Spinal cord (tissue), 10 donors: ENCODE data around the gene UBXN10. TPM values are rescaled to one million over a fixed set of nuclear protein-coding genes. Genes with fewer than 3 reads are reported as not detected.
A peak's percentile ranks its signal among the peaks of the same experiment; 100 is the strongest.

Source experiments
- DNase-seq, 6 donors: peaks; one replicate each; pipeline versions ENCODE4 v3.0.0 to v3.0.0-alpha.2; 2013 to 2015; ENCODE audit warnings: low spot score in 6 of 6, low read depth in 4 of 6
- H3K27ac ChIP-seq: one replicate; pipeline ENCODE4 v1.5.1; 2013; ENCODE audit warnings: low read depth, low read length, control low read depth
- H3K27me3 ChIP-seq: one replicate; pipeline ENCODE4 v1.6.1; 2013; ENCODE audit warnings: low read length; ENCODE audit not compliant: control insufficient read depth, insufficient read depth
- H3K36me3 ChIP-seq: one replicate; pipeline ENCODE4 v1.6.1; 2013; ENCODE audit warnings: low read length; ENCODE audit not compliant: control insufficient read depth, insufficient read depth
- H3K4me1 ChIP-seq: one replicate; pipeline ENCODE4 v1.6.1; 2013; ENCODE audit warnings: low read length; ENCODE audit not compliant: control insufficient read depth, insufficient read depth
- H3K4me3 ChIP-seq: one replicate; pipeline ENCODE4 v1.5.1; 2013; ENCODE audit warnings: low read depth, low read length, control low read depth
- H3K9me3 ChIP-seq: one replicate; pipeline ENCODE4 v1.6.1; 2013; ENCODE audit warnings: low read length; ENCODE audit not compliant: control insufficient read depth, insufficient read depth
- WGBS: methylation state at CpG from one replicate; pipeline ENCODE4 v1.1.5; 2013; ENCODE audit warnings: missing lambda C conversion rate; ENCODE audit not compliant: insufficient coverage; 5-methylcytosine and 5-hydroxymethylcytosine counted together
- polyA plus RNA-seq, 2 donors: library from polyadenylated mRNA; unstranded; fragments of 120-200 nt; gene quantifications; one replicate each; pipeline ENCODE4 v1.2.1, GENCODE V29; 2013; ENCODE audit not compliant: insufficient read length in 2 of 2
- total RNA-seq, 2 donors: library from RNA; depleted of rRNA in 1 of 2; stranded (reverse); fragments of 120-200 nt in 1 of 2; fragments of >200 nt in 1 of 2; gene quantifications; one replicate each; pipeline versions ENCODE4 v1.2.3 to v1.2.4, GENCODE V29; 2013 to 2014
- donor health status: healthy.

The UBXN10 gene
- total and polyA plus RNA-seq, 4 donors: 3.9 to 9.8 (median 5.2) TPM

DNA sequence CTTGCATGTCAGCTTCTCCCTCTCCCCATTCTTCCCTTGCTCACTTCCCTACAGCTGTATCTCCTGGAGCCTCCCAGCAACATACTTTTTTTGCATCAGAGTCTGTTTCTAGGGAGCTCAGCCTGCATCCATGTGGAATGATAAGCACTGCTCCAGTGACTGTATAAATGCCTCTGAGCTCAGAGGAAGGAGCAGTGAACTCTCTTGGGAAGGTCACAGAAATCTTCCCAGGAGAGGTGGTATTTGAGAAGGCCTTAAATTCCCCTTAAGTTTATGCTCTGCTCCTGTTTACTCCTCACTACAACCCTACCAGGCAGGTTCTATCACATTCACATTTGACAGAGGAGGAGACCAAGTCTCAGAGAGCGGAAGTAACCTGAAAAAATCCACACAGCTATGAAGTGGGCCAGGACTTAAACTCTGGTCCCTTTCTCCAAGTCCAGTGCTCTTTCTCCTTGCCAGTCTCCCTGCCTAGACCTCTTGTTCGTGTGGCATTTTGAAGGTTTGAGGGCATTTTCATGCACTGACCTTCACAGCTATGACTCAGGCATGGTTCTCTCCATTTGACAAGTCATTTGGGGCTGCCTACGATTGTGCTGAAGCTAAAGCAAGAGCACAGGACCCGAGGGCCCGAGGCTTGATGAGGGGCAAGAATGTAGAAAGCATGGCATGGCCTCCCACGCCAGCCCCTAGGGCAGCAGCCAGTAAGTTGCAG is 5.6 kb upstream of the UBXN10 start:
- H3K4me3 ChIP-seq: no peak overlapping the region
- no peak for DNase-seq
- H3K9me3 ChIP-seq: no peaks in the 10 kb centered on the region
- H3K4me1 ChIP-seq: peaks cover 4% of the 10 kb centered on the region
- H3K27me3 ChIP-seq: no peaks in the 10 kb centered on the region
- H3K27ac ChIP-seq: no peak overlapping the region
- H3K36me3 ChIP-seq: no peaks in the 10 kb centered on the region
- 88% methylated on average over 5 of the region's 6 CpGs for WGBS

DNA sequence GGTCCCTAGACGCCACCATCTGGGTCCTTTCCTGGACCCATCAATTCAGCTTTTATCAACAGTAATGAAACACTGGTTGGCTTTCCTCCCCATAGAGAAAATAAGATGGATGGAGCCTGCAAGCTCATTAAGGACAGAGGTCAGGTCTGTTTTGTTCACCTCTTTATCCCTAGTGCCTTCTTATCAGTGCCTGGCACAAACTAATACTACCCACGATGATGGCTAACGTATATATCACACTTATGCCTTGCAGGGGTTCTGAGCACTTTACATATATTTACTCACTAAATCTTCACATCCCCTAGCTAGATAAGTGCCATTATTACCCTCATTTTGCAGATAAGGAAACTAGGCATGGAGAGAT is 5.1 kb upstream of the UBXN10 start:
- no peak for DNase-seq
- Histone ChIP-seq H3K27ac (no peak overlapping the region), H3K4me1 (peaks cover 9% of the 10 kb centered on the region), H3K4me3 (no peak overlapping the region), H3K27me3 (peaks cover 3% of the 10 kb centered on the region), H3K36me3 (no peaks in the 10 kb centered on the region), H3K9me3 (no peaks in the 10 kb centered on the region)
- 50% methylated on average over 2 of the region's 3 CpGs for WGBS

DNA sequence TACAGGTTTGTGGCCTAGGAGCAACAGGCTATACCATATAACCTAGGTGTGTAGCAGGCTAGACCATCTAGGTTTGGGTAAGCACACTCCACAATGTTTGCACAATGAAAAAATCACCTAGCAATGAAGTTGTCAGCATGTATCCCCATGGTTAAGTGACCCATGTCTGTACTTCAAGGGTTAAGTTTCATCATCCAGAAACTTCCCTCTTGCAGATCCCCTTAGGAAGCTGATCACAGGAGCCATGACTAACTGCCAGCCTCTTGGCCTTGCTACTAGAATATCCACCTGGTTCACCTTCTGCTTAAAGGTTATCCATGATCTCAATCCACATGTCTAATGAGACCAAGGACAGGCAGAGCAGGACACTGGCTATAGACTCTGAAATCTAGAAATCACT is 3.5 kb upstream of the UBXN10 start:
- no peak overlapping the region for H3K4me3 ChIP-seq

DNA sequence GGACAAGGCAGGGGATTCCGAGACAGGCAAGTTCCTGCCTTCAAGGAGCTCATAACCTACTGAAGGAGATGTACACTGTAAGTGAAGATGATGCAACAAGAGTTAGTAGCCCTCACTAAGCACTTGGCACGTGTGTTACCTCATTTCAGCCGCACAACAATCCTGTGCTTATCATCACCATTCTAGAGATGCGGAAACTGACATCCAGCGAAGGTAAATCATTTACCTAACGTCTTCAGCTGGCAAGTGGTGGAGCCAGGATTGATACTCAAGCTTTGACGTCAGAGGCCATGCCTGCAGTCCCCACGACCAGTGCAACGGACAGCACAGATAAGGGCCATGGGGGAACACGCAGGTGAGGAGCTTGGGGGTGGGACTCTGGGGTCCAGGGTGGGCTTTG is 2.9 kb upstream of the UBXN10 start:
- Histone ChIP-seq H3K27ac (no peak overlapping the region), H3K9me3 (no peaks in the 10 kb centered on the region), H3K27me3 (peaks cover 3% of the 10 kb centered on the region), H3K36me3 (no peaks in the 10 kb centered on the region), H3K4me3 (no peak overlapping the region), H3K4me1 (peaks cover 24% of the 10 kb centered on the region)
- 88% methylated on average over 7 of the region's 10 CpGs for WGBS
- no peak for DNase-seq

More for the DNA sequence above, 3.5 kb upstream of the UBXN10 start:
- Histone ChIP-seq H3K4me1 (peaks cover 23% of the 10 kb centered on the region), H3K27me3 (peaks cover 3% of the 10 kb centered on the region), H3K36me3 (no peaks in the 10 kb centered on the region), H3K27ac (no peak overlapping the region), H3K9me3 (no peaks in the 10 kb centered on the region)
- no peak for DNase-seq

DNA sequence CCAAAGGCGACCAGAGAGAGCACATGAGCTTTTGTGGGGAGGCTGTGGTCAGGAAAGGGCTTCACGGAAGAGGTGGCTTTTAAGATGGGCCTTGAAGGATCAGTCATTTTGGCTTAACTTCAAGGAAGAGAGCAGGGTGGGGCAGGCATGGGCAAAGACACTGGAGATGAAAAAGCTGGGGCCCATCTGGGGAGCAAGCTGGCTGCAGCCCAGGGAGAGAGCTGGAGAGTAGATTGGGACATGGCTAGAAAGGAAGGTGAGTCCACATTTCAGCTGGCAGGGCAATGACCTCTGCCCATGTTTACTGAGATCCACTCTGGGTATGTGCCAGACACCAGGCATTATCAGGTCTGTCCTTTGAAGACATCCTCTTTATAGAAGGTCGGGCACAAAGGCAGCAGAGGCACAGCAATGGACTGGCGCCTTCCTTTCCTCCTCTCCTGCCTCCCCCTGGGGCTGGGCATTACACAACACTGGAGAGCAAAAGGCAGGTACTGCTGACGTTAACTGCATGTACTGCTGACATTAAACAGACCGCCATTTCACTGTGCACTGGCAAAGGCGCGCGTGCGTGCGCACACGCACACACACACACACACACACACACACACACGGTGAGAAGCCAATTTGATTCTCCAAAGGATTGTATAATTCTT is 2.2 kb upstream of the UBXN10 start:
- H3K27ac ChIP-seq: no peak overlapping the region
- no peaks in the 10 kb centered on the region for H3K9me3 ChIP-seq
- DNase-seq: peak in 1 of 6 donors; percentile 24
- H3K4me3 ChIP-seq: no peak overlapping the region
- peaks cover 3% of the 10 kb centered on the region for H3K27me3 ChIP-seq
- 74% methylated on average over 6 of the region's 13 CpGs for WGBS
- peaks cover 22% of the 10 kb centered on the region for H3K4me1 ChIP-seq
- no peaks in the 10 kb centered on the region for H3K36me3 ChIP-seq

DNA sequence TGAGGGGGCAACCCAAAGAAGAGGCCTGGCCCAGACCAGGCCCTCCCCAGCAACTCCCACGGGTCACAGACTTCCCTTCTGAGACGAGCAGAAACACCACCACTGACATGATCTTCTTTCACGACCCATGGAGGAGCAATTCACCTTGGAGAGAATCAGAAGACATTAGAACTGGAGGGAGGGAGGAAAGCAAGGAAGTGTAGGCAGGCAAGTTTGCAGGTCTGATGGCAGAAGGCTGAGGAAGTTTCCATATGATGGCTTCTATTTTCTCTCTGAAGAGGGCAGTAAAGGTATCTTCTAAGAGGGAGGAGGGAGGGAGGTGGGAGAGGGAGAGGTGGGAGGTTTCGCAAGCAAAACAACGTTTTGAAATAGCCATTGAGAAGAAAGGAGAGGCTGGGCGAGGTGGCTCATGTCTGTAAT is 1.4 kb upstream of the UBXN10 start:
- Histone ChIP-seq H3K4me1 (peaks cover 20% of the 10 kb centered on the region), H3K27me3 (peaks cover 3% of the 10 kb centered on the region), H3K9me3 (no peaks in the 10 kb centered on the region), H3K27ac (no peak overlapping the region), H3K4me3 (no peak overlapping the region), H3K36me3 (no peaks in the 10 kb centered on the region)
- DNase-seq: peak in 1 of 6 donors; percentile 34
- 60% methylated on average over 2 of the region's 6 CpGs for WGBS

DNA sequence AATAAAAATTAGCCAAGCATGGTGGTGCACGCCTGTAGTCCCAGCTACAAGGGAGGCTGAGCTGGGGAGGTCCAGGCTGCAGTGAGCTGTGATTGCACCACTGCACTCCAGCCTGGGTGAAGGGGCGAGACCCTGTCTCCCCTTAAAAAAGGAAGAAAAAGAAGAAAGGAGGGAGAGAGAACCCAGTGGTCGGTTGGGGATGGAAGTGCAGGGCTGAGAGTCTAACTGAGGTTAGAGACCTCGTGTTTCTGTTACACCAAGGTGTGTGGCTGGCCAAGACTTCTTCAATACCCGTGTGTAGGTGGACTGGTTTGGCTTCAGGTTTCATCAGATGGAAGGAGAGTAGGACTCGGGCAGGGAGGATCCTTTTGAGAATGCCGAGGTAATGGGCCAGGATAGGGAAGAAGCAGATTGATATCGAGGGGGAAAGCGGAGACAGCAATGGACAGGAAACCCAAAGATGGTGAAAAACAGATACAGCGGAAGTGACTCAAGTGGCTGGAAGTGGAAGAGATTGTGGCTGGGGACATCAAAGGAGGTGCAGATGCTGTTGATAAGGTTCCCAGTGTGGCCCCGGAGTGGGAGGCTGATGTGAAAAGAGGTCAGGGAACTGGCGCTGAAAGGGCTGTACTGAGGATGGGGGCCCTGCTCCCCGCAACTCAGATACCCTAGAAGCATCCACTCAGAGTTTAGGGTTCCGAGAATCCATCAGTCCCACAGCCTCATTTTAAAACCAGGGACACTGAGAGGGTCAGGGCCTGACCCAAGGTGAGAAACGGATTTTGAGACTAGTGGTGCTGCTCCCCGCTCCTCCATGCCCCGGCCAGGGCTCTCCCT is 681 bp upstream of the UBXN10 start:
- peaks cover 20% of the 10 kb centered on the region for H3K4me1 ChIP-seq
- no peaks in the 10 kb centered on the region for H3K9me3 ChIP-seq
- H3K36me3 ChIP-seq: no peaks in the 10 kb centered on the region
- H3K27me3 ChIP-seq: peaks cover 3% of the 10 kb centered on the region
- H3K27ac ChIP-seq: no peak overlapping the region
- no peak for DNase-seq
- WGBS: 86% methylated on average over 14 of the region's 17 CpGs
- no peak overlapping the region for H3K4me3 ChIP-seq

DNA sequence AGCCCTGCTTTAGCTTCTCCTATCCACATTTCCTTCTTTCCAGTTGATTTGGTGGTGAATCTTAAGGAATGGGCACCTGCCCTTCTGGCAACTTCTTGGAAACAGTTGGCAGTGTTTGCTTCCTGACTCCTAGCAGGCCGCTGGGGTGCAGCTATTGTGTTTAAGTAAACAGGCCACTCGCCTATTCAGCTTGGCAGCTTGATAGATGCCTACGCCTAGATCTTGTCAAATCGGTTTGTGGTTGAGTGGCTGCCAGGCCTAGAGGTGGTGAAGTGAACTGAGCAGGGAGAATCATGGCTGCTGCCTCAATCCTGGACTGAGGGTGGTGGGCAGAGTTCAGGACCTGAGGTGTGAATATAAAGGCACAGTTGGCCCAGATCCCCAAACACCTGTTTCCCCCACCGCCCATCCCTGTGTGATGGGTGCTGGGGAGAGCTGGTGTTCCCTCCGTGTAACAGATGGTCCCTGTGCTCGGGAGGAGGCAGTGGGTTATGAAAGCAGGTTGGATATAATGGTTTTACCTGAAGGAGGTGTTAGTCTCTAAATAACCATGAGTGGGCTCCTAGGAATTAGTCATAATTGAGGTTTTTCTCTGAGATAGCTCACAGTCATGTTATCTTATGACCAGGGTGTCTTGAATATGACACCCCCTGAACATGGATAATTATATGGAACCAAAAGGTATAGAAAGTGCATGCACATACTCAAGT is 1.4 kb downstream of the UBXN10 start:
- peak in 2 of 6 donors; percentile 52 to 66 for DNase-seq
- Histone ChIP-seq H3K4me1 (peaks cover 30% of the 10 kb centered on the region), H3K9me3 (no peaks in the 10 kb centered on the region), H3K36me3 (no peaks in the 10 kb centered on the region), H3K27ac (peak overlapping the region; percentile 55), H3K4me3 (no peak overlapping the region), H3K27me3 (peaks cover 5% of the 10 kb centered on the region)
- 47% methylated on average over 6 of the region's 7 CpGs for WGBS

DNA sequence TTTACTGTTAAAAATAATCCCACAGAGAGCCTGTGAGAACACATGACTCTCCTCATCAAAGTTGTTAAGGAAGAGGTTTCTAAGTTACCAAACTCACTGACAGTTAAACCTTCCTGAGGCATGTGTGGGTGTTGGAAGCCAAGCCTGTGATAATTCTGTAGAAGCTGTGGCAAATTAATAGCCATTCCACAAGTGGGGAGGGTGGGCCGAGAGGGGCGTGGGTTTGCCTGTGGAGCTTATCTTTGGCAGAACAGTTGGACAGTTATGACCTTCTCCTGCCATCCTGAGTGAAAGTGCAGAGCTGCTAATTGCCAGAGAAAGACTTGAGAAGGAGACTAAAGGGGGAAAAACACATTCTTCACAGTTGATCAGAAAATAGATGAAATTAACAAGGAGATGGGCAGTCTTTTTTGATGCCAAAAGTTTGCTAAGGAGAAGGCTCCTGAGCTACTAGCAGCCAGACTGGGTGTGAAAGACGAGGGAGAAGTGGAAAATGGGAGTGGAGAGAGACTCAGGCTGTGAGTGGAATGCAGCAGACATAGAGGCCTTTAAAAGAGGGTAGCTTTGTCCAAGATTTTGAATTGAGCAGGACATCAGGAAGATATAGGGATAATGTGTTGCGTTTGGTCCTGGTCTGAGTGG is 2.0 kb downstream of the UBXN10 start:
- H3K36me3 ChIP-seq: no peaks in the 10 kb centered on the region
- no peak for DNase-seq
- no peaks in the 10 kb centered on the region for H3K9me3 ChIP-seq
- H3K27me3 ChIP-seq: peaks cover 5% of the 10 kb centered on the region
- H3K27ac ChIP-seq: peak overlapping the region; percentile 27
- peaks cover 30% of the 10 kb centered on the region for H3K4me1 ChIP-seq
- H3K4me3 ChIP-seq: no peak overlapping the region
- 53% methylated on average over 4 of the region's 4 CpGs for WGBS
